HepG2 (cell line): ENCODE measurements around the gene DHX32. TPM values are rescaled to one million over a fixed set of nuclear protein-coding genes. Genes with fewer than 3 reads are reported as not detected.

Source experiments
- ARID3A ChIP-seq: IDR thresholded peaks from 2 replicates; pipeline ENCODE4 v1.6.1; 2012; ENCODE audit warnings: low read depth, low read length, improper control_type of control experiment
- CBX2 ChIP-seq, 2 experiments: fragments of 200-600 bp in 1 of 2; sonication (generic); formaldehyde crosslinking in 1 of 2; IDR thresholded peaks; 2 replicates each; pipeline versions ENCODE4 v1.7.0 to v1.8.1; 2018 to 2022; ENCODE audit warnings: low read depth in 2 of 2, low read length in 1 of 2, mild to moderate bottlenecking in 1 of 2, missing genetic modification reagents in 1 of 2
- PATZ1 ChIP-seq: sonication (generic); formaldehyde crosslinking; IDR thresholded peaks from 2 replicates; pipeline ENCODE4 v1.4.0; 2020; ENCODE audit warnings: missing genetic modification reagents
- RXRA ChIP-seq: sonication (generic); formaldehyde crosslinking; IDR thresholded peaks from 2 replicates; pipeline ENCODE4 v1.5.1; 2020; ENCODE audit warnings: missing genetic modification reagents
- TERF1 ChIP-seq: sonication (generic); formaldehyde crosslinking; IDR thresholded peaks from 2 replicates; pipeline ENCODE4 v1.8.0; 2022; ENCODE audit warnings: mild to moderate bottlenecking, missing genetic modification reagents, moderate library complexity
- ZBED4 ChIP-seq: sonication (generic); formaldehyde crosslinking; IDR thresholded peaks from 2 replicates; pipeline ENCODE4 v1.4.0; 2020; ENCODE audit warnings: missing genetic modification reagents, borderline replicate concordance
- ZNF280B ChIP-seq: sonication (generic); formaldehyde crosslinking; IDR thresholded peaks from 2 replicates; pipeline ENCODE4 v1.5.0; 2020; ENCODE audit warnings: missing genetic modification reagents, mild to moderate bottlenecking, borderline replicate concordance
- ZNF281 ChIP-seq: sonication (generic); formaldehyde crosslinking; IDR thresholded peaks from 2 replicates; pipeline ENCODE4 v1.4.0; 2020; ENCODE audit warnings: missing genetic modification reagents, borderline replicate concordance
- ZNF350 ChIP-seq: sonication (generic); formaldehyde crosslinking; IDR thresholded peaks from 2 replicates; pipeline ENCODE4 v1.4.0; 2020; ENCODE audit warnings: mild to moderate bottlenecking, low read depth, missing genetic modification reagents, borderline replicate concordance
- ZNF383 ChIP-seq: sonication (generic); formaldehyde crosslinking; IDR thresholded peaks from 2 replicates; pipeline ENCODE4 v1.4.0; 2020; ENCODE audit warnings: missing genetic modification reagents, mild to moderate bottlenecking, borderline replicate concordance
- ZNF501 ChIP-seq: sonication (generic); formaldehyde crosslinking; IDR thresholded peaks from 2 replicates; pipeline ENCODE4 v1.5.1; 2020; ENCODE audit warnings: mild to moderate bottlenecking, moderate library complexity, missing genetic modification reagents
- ZNF616 ChIP-seq: sonication (generic); formaldehyde crosslinking; IDR thresholded peaks from 2 replicates; pipeline ENCODE4 v1.5.0; 2020; ENCODE audit warnings: low read depth, mild to moderate bottlenecking, missing genetic modification reagents
- ZNF709 ChIP-seq: sonication (generic); formaldehyde crosslinking; IDR thresholded peaks from 2 replicates; pipeline ENCODE4 v1.5.0; 2020; ENCODE audit warnings: mild to moderate bottlenecking, missing genetic modification reagents
- ZNF781 ChIP-seq: sonication (generic); formaldehyde crosslinking; IDR thresholded peaks from 2 replicates; pipeline ENCODE4 v1.5.1; 2020; ENCODE audit warnings: borderline replicate concordance, mild to moderate bottlenecking, missing genetic modification reagents; ENCODE audit errors: not compliant biosample characterization
- polyA plus RNA-seq, 8 experiments: library from polyadenylated mRNA; depleted of rRNA in 3 of 8; stranded (reverse) in 7 of 8; unstranded in 1 of 8; fragments of >200 nt; fragmentation: Illumina TruSeq in 4 of 8; extraction: Trizol in 4 of 8; gene quantifications; 2 replicates each; pipeline versions ENCODE4 v1.2.1 to v1.2.3, GENCODE V29; 2011 to 2016; ENCODE audit warnings: low read depth in 4 of 8, missing spikeins in 1 of 8, mixed read lengths in 1 of 8; ENCODE audit not compliant: insufficient read depth in 1 of 8
- total RNA-seq, 5 experiments: library from RNA; depleted of rRNA; stranded (reverse); fragments of >200 nt; fragmentation: Illumina TruSeq; extraction: Trizol; gene quantifications; 2 replicates each; pipeline ENCODE4 v1.2.3, GENCODE V29; 2016; ENCODE audit warnings: low read depth in 1 of 5

Gene DHX32
- total and polyA plus RNA-seq, 2 of the 13 experiments (the other 11 are each of a cell fraction or from before 2014, with no cell fraction given), result 15.5 to 16.5 TPM

- TF ChIP-seq PATZ1 (peak; percentile 38; the same call in 1 of the 2 replicates), ZNF350 (CRISPR knock-in tag) (no peak), ZNF281 (CRISPR knock-in tag) (peak; percentile 29; the same call in 1 of the 2 replicates), ZBED4 (CRISPR knock-in tag) (no peak), ZNF709 (CRISPR knock-in tag) (no peak), ZNF616 (CRISPR knock-in tag) (no peak), CBX2 (IDR thresholded peaks at IDR 0.05; ENCODE audit: low read depth, low read length) (no peak), CBX2 (CRISPR knock-in tag; IDR thresholded peaks at IDR 0.05; ENCODE audit: low read depth) (no peak), ARID3A (no peak), RXRA (CRISPR knock-in tag) (no peak; the same call in 1 of the 2 replicates), TERF1 (CRISPR knock-in tag) (no peak), ZNF501 (CRISPR knock-in tag) (no peak), ZNF781 (CRISPR knock-in tag) (no peak), ZNF383 (CRISPR knock-in tag) (no peak), ZNF280B (no peak)
Measured at GRCh38 chr10:125911990-125912389, 30.9 kb upstream of the DHX32 start (continued).
